C4-2B (cell line): Measurements from ENCODE around the gene ATAD3A.

Experiments
- CTCF ChIP-seq: fragments of 450-650 bp; conservative IDR thresholded peaks from 2 replicates; pipeline ENCODE4 v1.5.1; 2017; ENCODE audit warnings: mild to moderate bottlenecking
- ZFX ChIP-seq: fragments of 450-650 bp; IDR thresholded peaks from 2 replicates; pipeline ENCODE4 v1.6.1; 2017

GRCh38 chr1:1507305-1507704 is 4.7 kb upstream of the ATAD3A start:
- TF ChIP-seq ZFX (no peak), CTCF (no peak)
